ENCODE measurements around the gene PRR14L.
A peak's percentile ranks its signal among the peaks of the same experiment; 100 is the strongest.
"Not testable (repeated sequence)": the region's sequence is repeated elsewhere in the genome, so short reads cannot be mapped to it uniquely, and the experiment has no call there.

PRR14L gene

DNA sequence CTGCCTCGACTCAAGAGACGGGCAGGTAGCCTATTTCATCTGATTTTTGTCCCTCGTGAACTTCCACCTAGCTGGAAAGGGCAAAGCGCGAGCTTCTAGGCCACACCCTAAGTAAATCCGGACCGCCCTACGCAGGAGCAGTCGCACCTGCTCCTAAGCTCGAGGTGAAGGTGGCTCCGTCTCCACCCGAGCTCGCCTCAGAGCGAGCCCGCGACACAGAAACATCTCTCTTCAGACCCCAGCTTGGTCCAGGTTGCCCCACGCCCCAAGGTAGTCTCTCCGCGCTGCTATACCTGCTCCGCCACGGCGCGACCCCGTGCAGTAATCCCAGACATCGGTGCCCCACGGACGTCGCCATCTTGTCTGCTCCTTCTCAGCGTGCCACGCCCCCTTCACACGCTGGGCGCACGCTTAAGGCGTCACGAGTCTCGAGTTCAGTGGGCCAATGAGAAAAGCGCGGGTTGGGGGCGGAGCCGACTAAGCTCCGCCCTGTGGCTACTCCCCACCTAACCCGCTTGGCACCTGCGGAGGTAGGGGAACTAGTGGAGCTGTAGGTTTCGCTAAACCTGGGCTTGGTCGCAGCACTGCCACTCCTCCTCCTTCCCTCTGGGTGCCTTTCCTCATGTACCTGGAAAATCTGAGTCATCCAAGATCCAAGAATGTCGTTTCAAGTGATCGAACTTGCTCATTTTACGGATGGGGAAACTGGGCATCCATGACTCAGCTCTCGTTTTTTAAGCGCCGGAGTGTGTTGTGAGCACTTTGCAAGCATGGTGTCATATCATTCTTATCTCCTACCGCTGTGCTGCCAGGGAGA, 87.9 kb downstream of the PRR14L start, which contains the start of gene PISD:
Gene PISD, minus strand, starts transcription at position 365 of the 817 bp plus-strand sequence. Its CDS starts 7 bp downstream, at position 358.
- H3K4me1 ChIP-seq, result peaks cover 14 to 28% (median 20%) of the 10 kb centered on the region in 10 experiments
- no peak for TF ChIP-seq Cebpa-rat (IDR thresholded peaks at IDR 0.05)

DNA sequence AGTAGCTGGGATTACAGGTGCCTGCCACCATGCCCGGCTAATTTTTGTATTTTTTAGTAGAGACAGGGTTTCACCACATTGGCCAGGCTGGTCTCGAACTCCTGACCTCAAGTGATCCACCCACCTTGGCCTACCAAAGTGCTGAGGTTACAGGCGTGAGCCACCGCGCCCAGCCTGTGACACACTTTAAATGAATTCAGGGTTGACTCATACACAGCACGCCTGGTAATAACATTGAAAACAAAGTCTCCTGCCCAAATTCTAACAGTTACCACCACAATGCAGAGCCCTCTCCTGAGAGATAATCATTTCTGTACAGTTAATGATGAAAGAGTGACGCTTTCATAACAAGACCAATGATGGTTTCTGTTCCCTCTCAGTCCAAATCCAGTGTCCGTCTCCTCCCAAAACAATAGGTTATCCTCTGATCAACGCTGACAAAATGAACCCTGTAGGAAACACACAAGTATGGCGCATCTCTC, 89.0 kb downstream of the PRR14L start:
- H3K9me3 ChIP-seq (replicated peaks in 1 of 11); H3K27me3 ChIP-seq: not testable (repeated sequence)
- H3K4me3 ChIP-seq, result peak overlapping the region; percentile 79 to 100 (median 92)
- peak overlapping the region in 8 of 11 experiments; percentile 59 to 81 (median 68); a peak in 7 of 22 replicates for H3K27ac ChIP-seq
- H3K4me1 ChIP-seq, result peaks cover 14 to 26% (median 20%) of the 10 kb centered on the region in 10 experiments
- peak overlapping the region; percentile 84 to 98 (median 97) for H3K4me2 ChIP-seq
- peaks cover 0 to 47% (median 0%) of the 10 kb centered on the region in 11 experiments; a peak in 7 of 22 replicates for H4K20me1 ChIP-seq
- H3K9ac ChIP-seq, result peak overlapping the region; percentile 69 to 89 (median 82); a peak in 21 of 22 replicates
- peaks cover 0 to 19% (median 0%) of the 10 kb centered on the region in 11 experiments; a peak in 2 of 22 replicates for H3K36me3 ChIP-seq

More for the DNA sequence above, 87.9 kb downstream of the PRR14L start, which contains the start of gene PISD:
- H3K36me3 ChIP-seq, result peaks cover 0 to 19% (median 0%) of the 10 kb centered on the region in 11 experiments; a peak in 2 of 22 replicates
- H3K9ac ChIP-seq, result peak within 1 kb of the TSS; percentile 69 to 89 (median 82)
- H3K4me3 ChIP-seq, result peak within 1 kb of the TSS; percentile 79 to 100 (median 92)
- H3K27ac ChIP-seq, result peak within 1 kb of the TSS; percentile 5 to 81 (median 68); a peak in 21 of 22 replicates
- peak within 1 kb of the TSS; percentile 84 to 98 (median 97) for H3K4me2 ChIP-seq
- H4K20me1 ChIP-seq, result peaks cover 0 to 40% (median 0%) of the 10 kb centered on the region in 11 experiments; a peak in 6 of 22 replicates
- H3K27me3 ChIP-seq, result no peaks in the 10 kb centered on the region
- no peaks in the 10 kb centered on the region for H3K9me3 ChIP-seq (replicated peaks in 1 of 11)

DNA sequence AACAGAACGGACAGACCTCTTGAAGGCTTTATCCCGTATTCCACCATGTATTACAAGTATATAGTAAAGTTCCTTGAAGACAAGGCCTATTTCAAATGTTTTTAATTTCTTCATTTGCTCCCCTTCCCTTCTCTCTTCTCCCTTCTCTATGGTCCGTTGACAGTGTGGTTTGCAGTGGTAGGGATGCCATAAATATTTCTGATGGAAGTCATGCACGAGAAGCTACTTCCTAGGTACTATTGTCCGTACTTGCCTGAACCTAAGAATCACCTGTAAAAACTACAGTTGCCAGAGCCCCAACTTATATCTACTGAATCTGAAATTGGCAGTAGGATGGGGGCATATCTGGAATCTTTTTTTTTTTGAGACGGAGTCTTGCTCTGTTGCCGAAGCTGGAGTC, 90.7 kb downstream of the PRR14L start:
- TF ChIP-seq Cebpa-rat (IDR thresholded peaks at IDR 0.05), result no peak
- no peak overlapping the region for H3K4me3 ChIP-seq
- H3K4me2 ChIP-seq, result no peak overlapping the region
- peaks cover 0 to 63% (median 8%) of the 10 kb centered on the region in 11 experiments; a peak in 8 of 22 replicates for H4K20me1 ChIP-seq
- H3K27ac ChIP-seq, result no peak overlapping the region
- peaks cover 14 to 30% (median 21%) of the 10 kb centered on the region in 10 experiments for H3K4me1 ChIP-seq
- H3K36me3 ChIP-seq, result peaks cover 0 to 19% (median 0%) of the 10 kb centered on the region in 11 experiments; a peak in 3 of 22 replicates
- no peaks in the 10 kb centered on the region for H3K27me3 ChIP-seq
- H3K9me3 ChIP-seq (replicated peaks in 1 of 11), result no peaks in the 10 kb centered on the region
- no peak overlapping the region for H3K9ac ChIP-seq

DNA sequence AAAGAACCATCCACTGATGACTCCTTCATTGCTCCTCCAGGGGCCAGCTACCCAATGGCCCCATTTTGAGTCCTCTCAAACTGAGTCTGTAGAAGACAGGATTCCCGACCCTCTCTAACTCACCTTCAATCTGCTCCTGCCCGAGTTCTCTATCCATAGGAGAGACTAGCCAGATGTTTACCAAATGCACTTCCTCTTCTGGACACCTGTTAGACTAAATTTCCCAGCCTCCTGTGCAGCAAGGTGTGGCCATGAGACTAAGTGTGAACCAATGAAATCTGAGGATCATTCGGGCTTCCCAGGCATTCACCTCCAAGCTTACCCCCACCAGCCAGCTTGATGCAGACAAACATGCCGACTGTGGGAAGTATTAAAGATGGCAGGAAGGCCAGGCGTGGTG, 95.5 kb downstream of the PRR14L start:
- H3K27ac ChIP-seq, result no peak overlapping the region
- no peak for TF ChIP-seq Cebpa-rat (IDR thresholded peaks at IDR 0.05)

DNA sequence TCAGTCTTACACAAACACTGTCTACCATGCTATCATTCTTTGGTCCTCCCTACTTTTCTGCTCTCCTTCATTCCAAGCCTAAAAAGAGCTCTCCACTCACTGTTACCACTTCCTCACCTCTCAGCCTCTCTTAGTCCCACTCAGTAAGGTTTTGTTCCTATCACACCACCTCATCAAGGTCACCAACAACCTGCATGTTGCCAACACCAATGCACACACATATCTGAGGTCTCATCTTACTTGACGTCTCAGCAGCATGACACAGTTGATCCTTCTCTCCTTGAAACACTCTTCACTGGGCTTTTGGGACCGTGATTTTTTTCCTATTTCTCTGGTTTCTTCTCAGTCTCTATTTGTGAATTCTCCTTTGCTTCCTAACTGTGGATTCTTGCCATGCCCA, 96.0 kb downstream of the PRR14L start:
- Histone ChIP-seq H3K27me3 (no peaks in the 10 kb centered on the region), H3K36me3 (peaks cover 7 to 32% (median 16%) of the 10 kb centered on the region in 11 experiments), H3K4me3 (no peak overlapping the region), H3K4me1 (peaks cover 0 to 43% (median 34%) of the 10 kb centered on the region in 10 experiments; a peak in 19 of 20 replicates), H4K20me1 (peaks cover 0 to 73% (median 16%) of the 10 kb centered on the region in 11 experiments; a peak in 12 of 22 replicates), H3K27ac (no peak overlapping the region), H3K9me3 (replicated peaks in 1 of 11) (no peaks in the 10 kb centered on the region), H3K9ac (no peak overlapping the region), H3K4me2 (peak overlapping the region in 1 of 11 experiments; percentile 23; a peak in 1 of 22 replicates)
- no peak for TF ChIP-seq Cebpa-rat (IDR thresholded peaks at IDR 0.05)

More for the DNA sequence above, 95.5 kb downstream of the PRR14L start:
- H3K27me3 ChIP-seq, result no peaks in the 10 kb centered on the region
- no peak overlapping the region for H3K4me2 ChIP-seq
- no peaks in the 10 kb centered on the region for H3K9me3 ChIP-seq (replicated peaks in 1 of 11)
- peaks cover 0 to 76% (median 16%) of the 10 kb centered on the region in 11 experiments; a peak in 12 of 22 replicates for H4K20me1 ChIP-seq
- H3K4me1 ChIP-seq, result peaks cover 0 to 43% (median 34%) of the 10 kb centered on the region in 10 experiments; a peak in 19 of 20 replicates
- no peak overlapping the region for H3K4me3 ChIP-seq
- H3K9ac ChIP-seq, result no peak overlapping the region
- peaks cover 4 to 30% (median 11%) of the 10 kb centered on the region in 11 experiments for H3K36me3 ChIP-seq

DNA sequence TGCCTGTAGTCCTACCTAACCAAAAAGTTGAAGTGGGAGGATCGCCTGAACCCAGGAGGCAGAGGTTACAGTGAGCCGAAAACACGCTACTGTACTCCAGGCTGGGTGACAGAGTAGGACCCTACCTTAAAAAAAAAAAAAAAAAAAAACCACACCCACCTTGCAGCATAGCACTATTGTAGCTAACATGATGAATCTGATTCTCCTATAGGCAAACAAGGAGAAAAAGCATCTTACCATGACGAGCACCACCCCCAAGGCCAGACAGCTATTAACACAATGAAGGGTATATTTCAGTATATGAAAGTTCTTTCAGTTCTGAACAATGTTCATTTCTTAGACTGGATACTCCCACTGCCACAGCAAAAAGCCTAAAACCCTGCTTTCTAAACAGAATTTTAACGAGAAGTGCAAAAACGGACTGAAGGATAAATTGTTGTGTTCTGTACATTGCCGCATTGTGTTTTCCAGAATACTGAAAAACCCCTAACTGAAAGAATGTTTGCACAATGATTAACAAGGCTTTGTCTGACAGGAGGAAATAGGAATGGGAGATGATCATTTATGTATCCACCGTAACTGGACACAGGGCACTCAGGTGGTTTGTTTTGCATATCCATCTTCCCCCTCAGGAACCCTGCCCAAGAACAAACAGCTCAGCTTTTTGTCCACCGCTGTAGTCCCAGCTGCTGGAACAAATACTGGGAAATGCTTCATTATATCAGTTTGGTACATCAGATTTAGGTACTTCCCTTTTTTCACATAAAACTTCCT, 96.8 kb downstream of the PRR14L start:
- Histone ChIP-seq H3K9ac (no peak overlapping the region), H3K4me2 (peak overlapping the region in 3 of 11 experiments; percentile 2 to 33 (median 23); a peak in 3 of 22 replicates), H3K36me3 (peaks cover 14 to 32% (median 23%) of the 10 kb centered on the region in 11 experiments), H4K20me1 (peaks cover 0 to 67% (median 15%) of the 10 kb centered on the region in 11 experiments; a peak in 12 of 22 replicates), H3K9me3 (replicated peaks in 1 of 11) (no peaks in the 10 kb centered on the region), H3K4me1 (peaks cover 0 to 43% (median 34%) of the 10 kb centered on the region in 10 experiments; a peak in 19 of 20 replicates), H3K4me3 (no peak overlapping the region), H3K27ac (no peak overlapping the region), H3K27me3 (no peaks in the 10 kb centered on the region)
- TF ChIP-seq Cebpa-rat (IDR thresholded peaks at IDR 0.05), result no peak

DNA sequence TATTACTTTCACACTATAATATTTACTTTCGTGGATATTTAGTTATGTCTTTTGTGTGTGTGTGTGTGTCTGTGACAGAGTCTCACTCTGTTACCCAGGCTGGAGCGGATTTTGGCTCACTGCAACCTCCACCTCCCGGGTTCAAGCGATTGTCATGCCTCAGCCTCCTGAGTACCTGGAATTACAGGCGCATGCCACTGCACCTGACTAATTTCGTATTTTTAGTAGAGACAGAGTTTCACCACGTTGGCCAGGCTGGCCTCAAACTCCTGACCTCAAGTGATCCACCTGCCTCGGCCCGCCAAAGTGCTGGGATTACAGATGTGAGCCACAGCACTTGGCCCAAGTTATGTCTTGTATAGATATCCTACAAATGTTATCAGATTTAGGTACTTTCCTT, 97.8 kb downstream of the PRR14L start:
- Histone ChIP-seq H3K4me3 (no peak overlapping the region), H3K9ac (no peak overlapping the region), H3K27me3 (no peaks in the 10 kb centered on the region), H3K27ac (no peak overlapping the region), H4K20me1 (peaks cover 0 to 60% (median 11%) of the 10 kb centered on the region in 11 experiments; a peak in 11 of 22 replicates), H3K36me3 (peaks cover 24 to 43% (median 33%) of the 10 kb centered on the region in 11 experiments), H3K9me3 (replicated peaks in 1 of 11) (no peaks in the 10 kb centered on the region), H3K4me1 (peaks cover 0 to 43% (median 34%) of the 10 kb centered on the region in 10 experiments; a peak in 19 of 20 replicates), H3K4me2 (no peak overlapping the region)
- TF ChIP-seq Cebpa-rat (IDR thresholded peaks at IDR 0.05), result no peak

DNA sequence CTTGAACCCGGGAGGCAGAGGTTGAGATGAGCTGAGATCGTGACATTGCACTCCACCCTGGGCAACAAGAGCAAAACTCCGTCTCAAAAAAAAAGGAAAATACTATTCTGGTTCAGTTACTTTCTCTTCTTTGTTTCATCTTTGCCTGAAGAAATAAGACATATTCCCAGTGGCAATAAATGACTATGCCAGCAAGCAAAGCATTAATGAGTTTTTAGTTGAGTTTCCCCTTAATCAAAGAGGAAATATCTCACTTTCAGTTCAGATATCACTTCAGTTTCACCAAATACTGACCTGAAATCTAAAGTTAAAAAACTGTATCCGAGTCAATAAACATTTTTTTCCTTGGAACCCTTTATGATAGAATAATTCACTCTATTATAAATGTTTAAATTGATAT, 98.3 kb downstream of the PRR14L start:
- no peaks in the 10 kb centered on the region for H3K9me3 ChIP-seq (replicated peaks in 1 of 11)
- H4K20me1 ChIP-seq, result peaks cover 0 to 60% (median 11%) of the 10 kb centered on the region in 11 experiments; a peak in 11 of 22 replicates
- peaks cover 0 to 44% (median 34%) of the 10 kb centered on the region in 10 experiments; a peak in 19 of 20 replicates for H3K4me1 ChIP-seq
- no peaks in the 10 kb centered on the region for H3K27me3 ChIP-seq
- no peak overlapping the region for H3K9ac ChIP-seq
- H3K4me2 ChIP-seq, result peak overlapping the region in 2 of 11 experiments; percentile 20 to 32; a peak in 1 of 22 replicates
- no peak for TF ChIP-seq Cebpa-rat (IDR thresholded peaks at IDR 0.05)
- H3K36me3 ChIP-seq, result peaks cover 29 to 47% (median 37%) of the 10 kb centered on the region in 11 experiments
- no peak overlapping the region; a peak in 1 of 22 replicates for H3K27ac ChIP-seq
- no peak overlapping the region for H3K4me3 ChIP-seq

Measured in BLaER1 treated with 17β-estradiol and CSF1 and Interleukin-3, amounts not matched to agents 10 nM and 100 nM (cell line).